PC-9 (cell line): ENCODE measurements around the gene RBM17.

Experiments used
- CTCF ChIP-seq: fragments of 200-600 bp; sonication (generic); conservative IDR thresholded peaks from 2 replicates; pipeline ENCODE4 v1.6.1; 2017; ENCODE audit warnings: mixed run types, antibody characterized with exemption, mild to moderate bottlenecking, moderate library complexity
- EZH2 ChIP-seq: fragments of 200-600 bp; sonication (generic); IDR thresholded peaks from 2 replicates; pipeline ENCODE4 v1.8.0; 2017; ENCODE audit warnings: antibody characterized with exemption, low read depth

- no peak for TF ChIP-seq EZH2
- no peak for TF ChIP-seq CTCF
Observed at GRCh38 chr10:6040205-6040604, 48.6 kb upstream of the RBM17 start.
